PC-3 (cell line): Measurements from ENCODE around the gene CA6. TPM values are rescaled to one million over a fixed set of nuclear protein-coding genes. Genes with fewer than 3 reads are reported as not detected.
"Not testable (repeated sequence)": the region's sequence is repeated elsewhere in the genome, so short reads cannot be mapped to it uniquely, and the experiment has no call there.

Experiments used
- ATAC-seq: fragments of 200-7000 bp; cut with Tn5 transposase; 2 replicates; pipeline ENCODE4 v1.9.1; 2020; ENCODE audit warnings: mild to moderate bottlenecking, moderate library complexity
- BruUV-seq: library from RNA; stranded (reverse); fragments of 400-500 nt; replicated peaks from 2 replicates; lab custom pipeline; 2021; lab: Mats Ljungman, UMichigan
- CTCF ChIA-PET: fragments of 300-600 bp; sonication (Branson Sonifier 250); formaldehyde crosslinking; loops from one replicate; lab custom pipeline; 2022; ENCODE audit warnings: antibody characterized with exemption; lab: Charles Lee
- POLR2A ChIA-PET: fragments of 300-600 bp; sonication (Branson Sonifier 250); formaldehyde crosslinking; loops from one replicate; lab custom pipeline; 2022; ENCODE audit warnings: antibody characterized with exemption; ENCODE audit not compliant: unreplicated experiment; lab: Charles Lee
- DNase-seq: peaks from one replicate; pipeline ENCODE4 v3.0.0-alpha.2; 2015
- H2AFZ ChIP-seq: fragments of 300-600 bp; sonication (generic); 2 replicates; pipeline ENCODE4 v1.6.0; 2016; ENCODE audit warnings: antibody characterized with exemption, low read length
- H3F3A ChIP-seq: fragments of 300-600 bp; sonication (generic); one replicate; pipeline ENCODE4 v1.6.0; 2017; ENCODE audit warnings: antibody characterized with exemption, low read length, control low read depth, mild to moderate bottlenecking; ENCODE audit not compliant: unreplicated experiment
- H3K27ac ChIP-seq: fragments of 300-600 bp; sonication (generic); 2 replicates; pipeline ENCODE4 v1.5.1; 2016; ENCODE audit warnings: mild to moderate bottlenecking, low read length
- H3K27me3 ChIP-seq: fragments of 300-600 bp; sonication (generic); 2 replicates; pipeline ENCODE4 v1.6.1; 2016; ENCODE audit warnings: low read length, mixed read lengths
- H3K36me3 ChIP-seq: fragments of 300-600 bp; sonication (generic); 2 replicates; pipeline ENCODE4 v1.6.1; 2016; ENCODE audit warnings: low read depth, mixed run types, low read length, mixed read lengths
- H3K4me1 ChIP-seq: fragments of 300-600 bp; sonication (generic); 2 replicates; pipeline ENCODE4 v1.5.1; 2016; ENCODE audit warnings: low read length; ENCODE audit not compliant: insufficient read depth
- H3K4me2 ChIP-seq: fragments of 300-600 bp; sonication (generic); 2 replicates; pipeline ENCODE4 v1.6.0; 2016; ENCODE audit warnings: low read length
- H3K4me3 ChIP-seq: fragments of 300-600 bp; sonication (generic); 2 replicates; pipeline ENCODE4 v1.5.1; 2016; ENCODE audit warnings: mild to moderate bottlenecking, low read length, mixed read lengths
- H3K79me2 ChIP-seq: fragments of 300-600 bp; sonication (generic); 2 replicates; pipeline ENCODE4 v1.6.1; 2017; ENCODE audit warnings: low read length, mixed read lengths
- H3K9ac ChIP-seq: fragments of 300-600 bp; sonication (generic); 2 replicates; pipeline ENCODE4 v1.6.0; 2016; ENCODE audit warnings: mild to moderate bottlenecking, low read length
- H3K9me2 ChIP-seq: fragments of 300-600 bp; sonication (generic); replicated peaks from 2 replicates; pipeline ENCODE4 v1.6.1; 2016; ENCODE audit warnings: mixed run types, low read length, mixed read lengths
- H3K9me3 ChIP-seq: fragments of 300-600 bp; sonication (generic); 2 replicates; pipeline ENCODE4 v1.6.1; 2016; ENCODE audit warnings: low read length, mixed read lengths
- H4K20me1 ChIP-seq: fragments of 300-600 bp; sonication (generic); 2 replicates; pipeline ENCODE4 v1.6.1; 2016; ENCODE audit warnings: low read length, mixed read lengths
- EZH2 ChIP-seq: fragments of 300-600 bp; sonication (generic); IDR thresholded peaks from one replicate; pipeline ENCODE4 v1.6.1; 2017; ENCODE audit warnings: antibody characterized with exemption, mild to moderate bottlenecking, low read length; ENCODE audit not compliant: unreplicated experiment
- EZH2phosphoT487 ChIP-seq: fragments of 300-600 bp; sonication (generic); IDR thresholded peaks from 2 replicates; pipeline ENCODE4 v1.6.1; 2018; ENCODE audit warnings: mild to moderate bottlenecking, antibody characterized with exemption, low read length, borderline replicate concordance
- intact Hi-C: fragments of 100-400 bp; cut with micrococcal nuclease; formaldehyde crosslinking; loops from 2 replicates; pipeline ENCODE4 v1.9.0; 2023
- total RNA-seq: library from RNA; depleted of rRNA; stranded (reverse); fragments of >200 nt; gene quantifications from 2 replicates; pipeline ENCODE4 v1.2.3, GENCODE V29; 2014
- TF ChIP-seq, protein P1 (sequence below): fragments of 300-600 bp; sonication (generic); conservative IDR thresholded peaks from 2 replicates; pipeline ENCODE4 v1.5.1; 2017; ENCODE audit warnings: antibody characterized with exemption, low read depth, mild to moderate bottlenecking, low read length

Gene CA6
- total RNA-seq, 1 experiment from 2014 or later: 0.18 TPM

GRCh38 chr1:8966606-8967005 is 20.9 kb downstream of the CA6 start:
- Histone ChIP-seq H3F3A (no peaks in the 10 kb centered on the region), H3K4me2 (no peak overlapping the region), H4K20me1 (no peaks in the 10 kb centered on the region), H3K36me3 (no peaks in the 10 kb centered on the region), H3K9ac (no peak overlapping the region), H3K79me2 (no peaks in the 10 kb centered on the region), H3K4me3 (no peak overlapping the region), H2AFZ (no peak overlapping the region), H3K27me3 (no peaks in the 10 kb centered on the region), H3K4me1 (no peaks in the 10 kb centered on the region), H3K9me2 (no peaks in the 10 kb centered on the region), H3K9me3 (no peaks in the 10 kb centered on the region), H3K27ac (no peak overlapping the region)
- POLR2A ChIA-PET: no interaction called here
- intact Hi-C loops: no loop called here
- DNase-seq: no peak
- no peak for TF ChIP-seq EZH2
- no peak for TF ChIP-seq EZH2phosphoT487
- TF ChIP-seq, protein P1, sequence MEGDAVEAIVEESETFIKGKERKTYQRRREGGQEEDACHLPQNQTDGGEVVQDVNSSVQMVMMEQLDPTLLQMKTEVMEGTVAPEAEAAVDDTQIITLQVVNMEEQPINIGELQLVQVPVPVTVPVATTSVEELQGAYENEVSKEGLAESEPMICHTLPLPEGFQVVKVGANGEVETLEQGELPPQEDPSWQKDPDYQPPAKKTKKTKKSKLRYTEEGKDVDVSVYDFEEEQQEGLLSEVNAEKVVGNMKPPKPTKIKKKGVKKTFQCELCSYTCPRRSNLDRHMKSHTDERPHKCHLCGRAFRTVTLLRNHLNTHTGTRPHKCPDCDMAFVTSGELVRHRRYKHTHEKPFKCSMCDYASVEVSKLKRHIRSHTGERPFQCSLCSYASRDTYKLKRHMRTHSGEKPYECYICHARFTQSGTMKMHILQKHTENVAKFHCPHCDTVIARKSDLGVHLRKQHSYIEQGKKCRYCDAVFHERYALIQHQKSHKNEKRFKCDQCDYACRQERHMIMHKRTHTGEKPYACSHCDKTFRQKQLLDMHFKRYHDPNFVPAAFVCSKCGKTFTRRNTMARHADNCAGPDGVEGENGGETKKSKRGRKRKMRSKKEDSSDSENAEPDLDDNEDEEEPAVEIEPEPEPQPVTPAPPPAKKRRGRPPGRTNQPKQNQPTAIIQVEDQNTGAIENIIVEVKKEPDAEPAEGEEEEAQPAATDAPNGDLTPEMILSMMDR: no peak
- no TSS peak for BruUV-seq
- ATAC-seq: no peak
- CTCF ChIA-PET: no interaction called here

DNA sequence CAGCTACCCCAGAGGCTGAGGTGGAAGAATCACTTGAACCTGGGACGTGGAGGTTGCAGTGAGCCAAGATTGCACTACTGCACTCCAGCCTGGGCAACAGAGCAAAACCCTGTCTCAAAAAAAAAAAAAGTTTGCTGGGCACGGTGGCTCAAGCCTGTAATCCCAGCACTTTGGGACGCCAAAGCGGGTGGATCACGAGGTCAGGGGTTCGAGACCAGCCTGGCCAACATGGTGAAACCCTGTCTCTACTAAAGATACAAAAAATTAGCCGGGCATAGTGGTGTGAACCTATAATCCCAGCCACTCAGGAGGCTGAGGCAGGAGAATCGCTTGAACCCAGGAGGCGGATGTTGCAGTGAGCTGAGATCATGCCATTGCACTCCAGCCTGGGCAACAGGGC is 23.2 kb downstream of the CA6 start:
- intact Hi-C loops, H3K9me2 ChIP-seq, H3K9ac ChIP-seq, BruUV-seq, DNase-seq, H4K20me1 ChIP-seq, H3F3A ChIP-seq, H3K79me2 ChIP-seq, H2AFZ ChIP-seq, H3K36me3 ChIP-seq, CTCF ChIA-PET, H3K4me2 ChIP-seq, POLR2A ChIA-PET, H3K9me3 ChIP-seq, H3K4me1 ChIP-seq, H3K27me3 ChIP-seq, H3K27ac ChIP-seq, H3K4me3 ChIP-seq, ATAC-seq: not testable (repeated sequence)

- H3K4me1 ChIP-seq: no peaks in the 10 kb centered on the region
- H2AFZ ChIP-seq: no peak overlapping the region
- BruUV-seq: no TSS peak
- ATAC-seq: no peak
- intact Hi-C loops: no loop called here
- ChIA-PET CTCF (no interaction called here), POLR2A (no interaction called here)
- H3K4me2 ChIP-seq: no peak overlapping the region
- no peak for TF ChIP-seq EZH2phosphoT487
- H3K27ac ChIP-seq: no peak overlapping the region
- no peak for DNase-seq
- H3K79me2 ChIP-seq: no peaks in the 10 kb centered on the region
- no peaks in the 10 kb centered on the region for H4K20me1 ChIP-seq
- H3K36me3 ChIP-seq: no peaks in the 10 kb centered on the region
- H3F3A ChIP-seq: no peaks in the 10 kb centered on the region
- no peaks in the 10 kb centered on the region for H3K9me2 ChIP-seq
- no peak overlapping the region for H3K4me3 ChIP-seq
- H3K27me3 ChIP-seq: no peaks in the 10 kb centered on the region
- H3K9ac ChIP-seq: no peak overlapping the region
- H3K9me3 ChIP-seq: no peaks in the 10 kb centered on the region
Observed at GRCh38 chr1:8969937-8970336, 24.3 kb downstream of the CA6 start.

GRCh38 chr1:8970870-8971337 is 25.2 kb downstream of the CA6 start:
- no peak overlapping the region for H3K9ac ChIP-seq
- no peaks in the 10 kb centered on the region for H3K4me1 ChIP-seq
- POLR2A ChIA-PET: no interaction called here
- H3K79me2 ChIP-seq: no peaks in the 10 kb centered on the region
- no peaks in the 10 kb centered on the region for H3K27me3 ChIP-seq
- intact Hi-C loops: no loop called here
- no peak overlapping the region for H3K4me2 ChIP-seq
- no peaks in the 10 kb centered on the region for H3K9me2 ChIP-seq
- H3K27ac ChIP-seq: no peak overlapping the region
- no peak for DNase-seq
- no TSS peak for BruUV-seq
- CTCF ChIA-PET: interaction anchor here (0.6 to 0.7 kb wide), 2 partner anchors 62 to 279 kb away, joined by 3 to 10 read pairs; no protein-coding TSS in a partner anchor
- H3K36me3 ChIP-seq: no peaks in the 10 kb centered on the region
- no peaks in the 10 kb centered on the region for H3F3A ChIP-seq
- no peaks in the 10 kb centered on the region for H4K20me1 ChIP-seq
- no peak overlapping the region for H2AFZ ChIP-seq
- H3K4me3 ChIP-seq: no peak overlapping the region
- TF ChIP-seq, protein P1: no peak
- TF ChIP-seq EZH2 (no peak), EZH2phosphoT487 (no peak)
- ATAC-seq: no peak
- no peaks in the 10 kb centered on the region for H3K9me3 ChIP-seq
